Keratinocyte (primary cell): ENCODE data around the gene ATF6. TPM values are rescaled to one million over a fixed set of nuclear protein-coding genes. Genes with fewer than 3 reads are reported as not detected.

ENCODE experiments used
- DNase-seq: peaks from one replicate; pipeline ENCODE4 v3.0.0-alpha.2; 2011; ENCODE audit warnings: low read depth, missing footprints, low spot score
- FAIRE-seq: peaks from 2 replicates; lab custom pipeline; 2011; peaks lifted over from hg19 to GRCh38; lab: Jason Lieb, UNC
- H2AFZ ChIP-seq: 2 replicates; pipeline ENCODE4 v1.6.0; 2012; ENCODE audit warnings: low read length, control low read depth, inconsistent platforms; ENCODE audit not compliant: control insufficient read depth
- H3K27ac ChIP-seq: 2 replicates; pipeline ENCODE4 v1.5.1; 2011; ENCODE audit warnings: low read length; ENCODE audit not compliant: control insufficient read depth, insufficient read depth
- H3K27me3 ChIP-seq: 3 replicates; pipeline ENCODE4 v1.6.0; 2011; ENCODE audit warnings: low read length; ENCODE audit not compliant: control insufficient read depth, insufficient read depth; ENCODE audit errors: extremely low read depth
- H3K36me3 ChIP-seq, 2 experiments: 2 replicates in 1 of 2; 3 replicates in 1 of 2; pipeline ENCODE4 v1.5.1; 2011; ENCODE audit warnings: low read length in 2 of 2, mild to moderate bottlenecking in 1 of 2; ENCODE audit not compliant: control insufficient read depth in 2 of 2, insufficient read depth in 2 of 2; ENCODE audit errors: extremely low read depth in 1 of 2
- H3K4me1 ChIP-seq: 3 replicates; pipeline ENCODE4 v1.5.1; 2011; ENCODE audit warnings: low read length; ENCODE audit not compliant: control insufficient read depth, insufficient read depth; ENCODE audit errors: extremely low read depth
- H3K4me2 ChIP-seq: 3 replicates; pipeline ENCODE4 v1.6.0; 2011; ENCODE audit warnings: low read depth, low read length; ENCODE audit not compliant: control insufficient read depth, insufficient read depth; ENCODE audit errors: extremely low read depth
- H3K4me3 ChIP-seq, 3 experiments: fragments of 200-600 bp in 1 of 3; sonication (generic) in 1 of 3; 2 replicates in 2 of 3; 3 replicates in 1 of 3; pipeline ENCODE4 v1.5.1; 2011 to 2016; ENCODE audit warnings: low read length in 3 of 3, mild to moderate bottlenecking in 3 of 3, control low read depth in 2 of 3, inconsistent platforms in 1 of 3, low read depth in 1 of 3, mixed read lengths in 1 of 3, mixed run types in 1 of 3, moderate library complexity in 1 of 3; ENCODE audit not compliant: control insufficient read depth in 2 of 3, insufficient read depth in 2 of 3; ENCODE audit errors: extremely low read depth in 1 of 3
- H3K79me2 ChIP-seq: 2 replicates; pipeline ENCODE4 v1.6.0; 2012; ENCODE audit warnings: low read length; ENCODE audit not compliant: control insufficient read depth, insufficient read depth
- H3K9ac ChIP-seq: 3 replicates; pipeline ENCODE4 v1.6.0; 2011; ENCODE audit warnings: low read length; ENCODE audit not compliant: control insufficient read depth, insufficient read depth; ENCODE audit errors: extremely low read depth
- H3K9me1 ChIP-seq: 3 replicates; pipeline ENCODE4 v1.6.0; 2011; ENCODE audit warnings: low read length; ENCODE audit not compliant: control insufficient read depth, insufficient read depth; ENCODE audit errors: extremely low read depth
- H3K9me3 ChIP-seq: 2 replicates; pipeline ENCODE4 v1.5.1; 2012; ENCODE audit warnings: low read depth, low read length; ENCODE audit not compliant: control insufficient read depth
- H4K20me1 ChIP-seq: 3 replicates; pipeline ENCODE4 v1.6.0; 2011; ENCODE audit warnings: low read length; ENCODE audit not compliant: control insufficient read depth, insufficient read depth; ENCODE audit errors: extremely low read depth
- CTCF ChIP-seq, 3 experiments: IDR thresholded peaks in 1 of 3; conservative IDR thresholded peaks in 1 of 3; optimal IDR thresholded peaks in 1 of 3; 2 replicates in 2 of 3; 3 replicates in 1 of 3; pipeline versions ENCODE3 to v1.5.1; 2011; ENCODE audit warnings: low read length in 3 of 3, mild to moderate bottlenecking in 3 of 3, moderate library complexity in 2 of 3, control low read depth in 1 of 3, inconsistent platforms in 1 of 3; ENCODE audit not compliant: insufficient read depth in 2 of 3; ENCODE audit errors: extremely low read depth in 1 of 3
- EZH2 ChIP-seq: IDR thresholded peaks from one replicate; pipeline ENCODE4 v1.6.1; 2012; ENCODE audit warnings: inconsistent platforms, mild to moderate bottlenecking, low read length, moderate library complexity
- dilution Hi-C: fragments of 300-500 bp; cut with MboI; formaldehyde crosslinking; loops from one replicate; pipeline ENCODE4 v1.7.0; 2020; ENCODE audit warnings: low sequenced_read_pairs; ENCODE audit not compliant: extremely low pct_ligation_motif_present
- polyA plus RNA-seq, 5 experiments: library from polyadenylated mRNA; depleted of rRNA in 3 of 5; stranded (reverse) in 3 of 5; stranded (forward) in 1 of 5; unstranded in 1 of 5; fragments of >200 nt; gene quantifications; 1 replicate in 1 of 5; 2 replicates in 3 of 5; 3 replicates in 1 of 5; pipeline versions ENCODE4 v1.2.1 to v1.2.3, GENCODE V29; 2011 to 2012; ENCODE audit warnings: missing spikeins in 2 of 5, low read depth in 1 of 5, low replicate concordance in 1 of 5

ATF6 gene
- polyA plus RNA-seq, 1 donor (not counting 4 experiments of a cell fraction or from before 2014, with no cell fraction given): 19.7 TPM

- dilution Hi-C loops: no loop called here
- peaks cover 15% of the 10 kb centered on the region for H3K4me1 ChIP-seq
- no peak for DNase-seq
- no peak overlapping the region for H3K4me3 ChIP-seq
- no peak overlapping the region for H3K4me2 ChIP-seq
- no peaks in the 10 kb centered on the region for H4K20me1 ChIP-seq
- no peak for TF ChIP-seq CTCF (optimal IDR thresholded peaks at IDR 0.05 in 1 of 3, IDR thresholded peaks at IDR 0.05 in 1 of 3, conservative IDR thresholded peaks at IDR 0.05 in 1 of 3; ENCODE audit: extremely low read depth in 1 of 3, insufficient read depth in 2 of 3, low read length in 3 of 3)
- no peaks in the 10 kb centered on the region for H3K9me1 ChIP-seq
- no peaks in the 10 kb centered on the region for H3K36me3 ChIP-seq
- no peaks in the 10 kb centered on the region for H3K9me3 ChIP-seq
- H3K27me3 ChIP-seq: no peaks in the 10 kb centered on the region
- H2AFZ ChIP-seq: no peak overlapping the region
- H3K27ac ChIP-seq: no peak overlapping the region
- H3K9ac ChIP-seq: no peak overlapping the region
- H3K79me2 ChIP-seq: peaks cover 67% of the 10 kb centered on the region
- no peak for FAIRE-seq
These were observed 4.1 kb downstream of the ATF6 start for GRCh38 chr1:161770250-161770649.

DNA sequence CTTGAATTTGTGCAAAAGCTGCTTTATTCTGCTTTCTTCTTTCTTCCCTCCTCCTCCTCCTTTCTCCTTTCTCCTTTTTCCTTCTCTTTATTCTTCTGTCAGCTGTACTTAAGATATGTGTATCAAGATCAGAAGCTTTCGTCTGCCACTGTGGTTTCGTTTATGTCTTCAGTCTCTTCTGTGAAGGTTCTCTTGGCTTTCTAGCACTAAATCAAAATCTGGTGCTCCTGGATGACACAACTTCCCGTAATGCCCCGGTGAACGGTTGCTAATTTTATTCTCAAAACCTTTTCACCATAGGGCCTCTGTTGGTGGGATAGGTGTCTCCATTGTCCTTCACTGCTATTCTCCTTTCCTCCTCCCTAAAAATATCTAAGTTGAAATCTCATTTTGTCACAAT is 5.0 kb downstream of the ATF6 start:
- Histone ChIP-seq H3K79me2 (peaks cover 69% of the 10 kb centered on the region), H3K27me3 (no peaks in the 10 kb centered on the region), H3K36me3 (no peaks in the 10 kb centered on the region), H3K27ac (no peak overlapping the region), H3K4me1 (peaks cover 15% of the 10 kb centered on the region), H3K9me1 (no peaks in the 10 kb centered on the region), H3K9ac (no peak overlapping the region), H3K4me3 (no peak overlapping the region), H4K20me1 (peaks cover 1% of the 10 kb centered on the region), H3K9me3 (no peaks in the 10 kb centered on the region), H2AFZ (no peak overlapping the region), H3K4me2 (no peak overlapping the region)
- FAIRE-seq: no peak
- DNase-seq: no peak
- dilution Hi-C loops: no loop called here
- no peak for TF ChIP-seq EZH2

GRCh38 chr1:161771973-161772372 is 5.9 kb downstream of the ATF6 start:
- no peak for DNase-seq
- H3K4me3 ChIP-seq: no peak overlapping the region
- peaks cover 14% of the 10 kb centered on the region for H3K4me1 ChIP-seq
- no peak for TF ChIP-seq EZH2
- no peak for TF ChIP-seq CTCF (optimal IDR thresholded peaks at IDR 0.05 in 1 of 3, IDR thresholded peaks at IDR 0.05 in 1 of 3, conservative IDR thresholded peaks at IDR 0.05 in 1 of 3; ENCODE audit: extremely low read depth in 1 of 3, insufficient read depth in 2 of 3, low read length in 3 of 3)
- no peak overlapping the region for H2AFZ ChIP-seq
- H3K36me3 ChIP-seq: no peaks in the 10 kb centered on the region
- peaks cover 2% of the 10 kb centered on the region for H4K20me1 ChIP-seq
- no peak overlapping the region for H3K4me2 ChIP-seq
- FAIRE-seq: no peak
- H3K9me3 ChIP-seq: no peaks in the 10 kb centered on the region
- no peaks in the 10 kb centered on the region for H3K27me3 ChIP-seq
- no peaks in the 10 kb centered on the region for H3K9me1 ChIP-seq
- dilution Hi-C loops: no loop called here
- no peak overlapping the region for H3K9ac ChIP-seq
- no peak overlapping the region for H3K27ac ChIP-seq
- peaks cover 65% of the 10 kb centered on the region for H3K79me2 ChIP-seq
